GM18505 (cell line): ENCODE measurements around the gene PLEKHA1.

Experiments used
- ATAC-seq: cut with Tn5 transposase; IDR thresholded peaks from one replicate; pipeline ENCODE4 v1.9.1; 2021; ENCODE audit not compliant: unreplicated experiment
- POLR2A ChIP-seq: IDR thresholded peaks from 4 replicates; pipeline ENCODE4 v1.6.1; 2011; ENCODE audit warnings: borderline replicate concordance; ENCODE audit not compliant: insufficient read depth, insufficient read length; ENCODE audit errors: extremely low read depth

PLEKHA1 gene

DNA sequence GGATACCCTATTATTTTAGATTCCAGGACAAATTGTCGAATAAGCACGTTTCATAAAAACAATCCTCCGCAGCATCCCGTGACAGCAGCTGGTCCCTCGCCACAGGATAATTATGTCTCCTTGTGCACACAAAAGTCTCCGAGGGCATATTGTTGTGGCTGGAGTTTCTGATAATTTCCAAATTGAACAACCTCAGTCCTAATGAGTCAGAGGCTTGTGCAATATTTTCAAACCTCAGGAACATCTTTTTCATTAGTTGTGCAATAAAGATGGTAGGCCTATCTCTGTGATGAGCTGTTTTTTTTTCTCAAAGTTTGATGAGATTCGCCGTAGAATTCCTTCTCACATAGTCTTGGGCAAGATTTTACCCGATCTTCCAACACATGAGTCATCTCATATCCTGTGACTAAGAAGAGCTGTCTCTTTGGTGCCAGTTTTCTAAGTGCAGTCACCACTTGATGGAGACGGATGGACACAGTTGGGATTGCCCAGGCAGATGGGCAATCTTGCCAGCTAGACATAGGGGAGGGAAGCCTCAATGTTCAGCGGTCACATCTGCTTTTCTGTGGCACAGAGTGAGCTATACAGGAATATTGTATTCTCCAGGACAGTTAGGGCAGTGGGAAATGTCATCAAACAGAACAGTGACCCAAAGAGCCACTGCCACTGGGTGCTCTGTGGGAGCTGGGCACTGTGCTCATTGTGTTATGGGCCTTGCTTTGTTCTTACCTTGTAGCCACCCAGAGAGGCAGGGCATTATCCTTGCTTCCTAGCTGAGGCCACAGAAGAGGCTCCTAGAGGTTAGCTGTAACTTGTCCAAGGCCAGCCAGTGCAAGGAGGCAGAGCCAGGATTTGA, 94.6 kb downstream of the PLEKHA1 start:
- no peak for TF ChIP-seq POLR2A
- no peak for ATAC-seq

DNA sequence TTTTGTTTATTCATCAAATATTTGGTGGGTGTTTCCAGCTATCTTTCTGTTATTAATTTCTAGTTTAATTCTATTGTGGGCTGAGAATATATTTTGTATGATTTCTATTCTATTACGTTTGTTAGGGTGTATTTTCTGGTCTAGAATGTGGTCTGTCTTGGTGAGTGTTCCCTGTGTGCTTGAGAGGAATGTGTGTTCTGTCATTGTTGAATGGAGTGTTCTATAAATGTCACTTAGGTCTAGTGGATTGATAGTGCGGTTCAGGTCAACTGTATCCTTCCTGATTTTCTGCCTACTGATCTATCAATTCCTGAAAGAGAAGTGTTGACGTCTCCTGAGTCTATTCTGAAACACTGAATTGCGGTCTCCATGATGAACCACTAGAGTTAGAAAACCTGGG, 95.3 kb downstream of the PLEKHA1 start:
- no peak for TF ChIP-seq POLR2A
- no peak for ATAC-seq

DNA sequence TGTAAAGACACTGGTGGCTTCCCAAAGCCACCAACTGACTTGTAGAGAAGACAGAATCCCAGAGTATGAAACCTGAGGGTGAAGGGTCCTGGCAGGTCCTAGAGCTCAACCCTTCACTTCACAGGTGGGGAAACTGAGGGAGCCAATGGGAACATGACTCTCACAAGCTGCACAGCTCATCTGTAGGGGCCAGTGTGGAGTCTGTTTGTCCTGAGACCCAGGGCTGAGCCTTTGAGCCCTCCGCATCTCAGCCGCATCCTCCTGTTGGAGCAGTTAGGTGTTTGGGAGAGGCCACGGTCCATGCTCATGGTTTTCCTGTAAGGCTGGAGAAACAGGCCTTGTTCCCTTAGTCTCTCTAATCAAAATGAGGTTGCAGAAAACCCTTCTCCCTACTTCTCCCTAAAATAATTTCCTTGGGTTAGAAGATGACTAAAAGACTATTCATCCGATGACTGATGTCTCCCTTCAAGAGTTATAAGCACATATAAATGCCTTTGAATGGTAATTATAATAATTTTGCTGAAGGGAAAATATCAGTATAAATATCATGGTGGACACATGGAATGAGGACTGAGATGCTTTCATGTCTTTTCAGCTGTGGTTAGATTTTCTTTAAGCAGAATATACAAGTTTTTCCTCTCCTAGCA, 97.1 kb downstream of the PLEKHA1 start:
- TF ChIP-seq POLR2A, result no peak
- no peak for ATAC-seq

GRCh38 chr10:122473116-122473515, 98.6 kb downstream of the PLEKHA1 start:
- TF ChIP-seq POLR2A, result no peak

DNA sequence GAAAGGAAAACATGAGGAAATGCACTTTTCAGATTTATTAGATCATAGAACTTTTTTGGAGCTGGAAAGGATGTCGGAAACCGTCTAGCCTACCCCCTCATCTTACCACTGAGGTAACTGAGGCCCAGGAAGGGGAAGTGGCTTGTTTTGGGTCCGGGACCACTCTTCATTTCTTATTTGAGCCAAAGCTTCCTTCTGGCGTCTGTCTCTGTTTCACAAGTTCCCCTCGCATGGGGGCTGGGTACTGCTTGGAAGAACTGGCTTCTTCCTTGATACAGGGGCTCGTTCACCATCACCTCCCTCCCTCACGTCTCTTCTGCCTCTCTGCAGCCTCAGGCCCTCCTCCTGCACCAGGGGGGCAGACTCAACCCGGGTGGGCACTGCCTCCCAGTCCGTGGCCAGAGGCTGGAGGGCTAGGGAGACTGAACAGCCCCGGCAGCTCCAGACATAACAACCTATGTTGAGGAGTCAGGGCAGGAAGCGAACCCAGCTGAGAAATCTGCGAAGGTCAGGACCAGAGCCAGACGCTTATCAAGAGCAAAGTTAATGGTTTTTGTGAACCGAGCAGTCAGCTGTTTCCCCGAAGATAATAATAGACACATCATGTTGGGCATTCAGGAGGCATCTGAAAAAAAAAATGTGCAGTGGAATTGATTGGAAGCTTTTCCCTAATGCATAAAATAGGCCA, 99.8 kb downstream of the PLEKHA1 start:
- no peak for TF ChIP-seq POLR2A

More at GRCh38 chr10:122473116-122473515, 98.6 kb downstream of the PLEKHA1 start:
- ATAC-seq, result no peak

GRCh38 chr10:122475100-122475499, 100.6 kb downstream of the PLEKHA1 start:
- no peak for TF ChIP-seq POLR2A
- no peak for ATAC-seq

More for the DNA sequence above, 99.8 kb downstream of the PLEKHA1 start:
- ATAC-seq, result no peak

- ATAC-seq, result no peak
- TF ChIP-seq POLR2A, result no peak
Measured at GRCh38 chr10:122475591-122476332, 101.3 kb downstream of the PLEKHA1 start.

DNA sequence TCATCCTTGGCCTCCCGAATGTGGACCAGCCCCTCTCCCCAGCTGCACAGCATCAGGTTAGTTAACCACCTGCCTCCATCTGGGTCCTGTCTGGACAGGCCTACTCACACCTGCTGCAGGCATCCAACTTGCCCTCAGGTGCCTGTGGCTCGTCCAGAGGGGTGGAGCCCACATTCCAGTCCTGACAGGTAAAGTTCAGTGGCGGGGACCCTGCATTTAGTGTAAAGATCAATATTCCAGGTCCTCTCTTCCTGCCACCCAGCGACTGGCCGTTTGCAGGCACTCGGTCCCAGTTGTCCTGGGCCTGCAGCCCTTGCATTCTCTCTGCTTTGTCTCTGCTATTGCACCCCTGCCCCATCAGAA, 101.8 kb downstream of the PLEKHA1 start:
- no peak for TF ChIP-seq POLR2A
- no peak for ATAC-seq

DNA sequence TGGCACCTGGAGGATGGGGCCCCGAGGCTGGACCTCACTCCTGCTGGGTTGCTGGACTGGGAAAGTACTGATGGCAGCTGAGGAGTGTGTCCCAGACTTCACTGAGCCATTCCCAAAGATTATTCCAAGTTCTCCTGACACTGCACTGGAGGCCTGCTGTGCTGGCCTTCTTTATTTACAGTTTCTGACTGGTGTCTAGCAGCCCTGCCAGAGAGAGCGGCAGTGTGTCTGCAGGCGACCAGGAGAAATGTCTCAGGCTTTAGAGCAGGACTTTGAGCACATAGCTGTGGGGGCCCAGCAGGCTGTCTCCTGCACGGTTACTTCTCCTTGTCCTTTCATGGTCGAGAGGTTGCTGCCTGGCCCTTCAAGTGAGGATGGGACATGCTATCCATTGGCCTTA, 102.9 kb downstream of the PLEKHA1 start:
- no peak for ATAC-seq
- TF ChIP-seq POLR2A, result no peak

- no peak for TF ChIP-seq POLR2A
- ATAC-seq, result no peak
Measured at GRCh38 chr10:122478971-122479370, 104.5 kb downstream of the PLEKHA1 start.

- ATAC-seq, result no peak
- no peak for TF ChIP-seq POLR2A
Measured at GRCh38 chr10:122480146-122480833, 105.8 kb downstream of the PLEKHA1 start.

DNA sequence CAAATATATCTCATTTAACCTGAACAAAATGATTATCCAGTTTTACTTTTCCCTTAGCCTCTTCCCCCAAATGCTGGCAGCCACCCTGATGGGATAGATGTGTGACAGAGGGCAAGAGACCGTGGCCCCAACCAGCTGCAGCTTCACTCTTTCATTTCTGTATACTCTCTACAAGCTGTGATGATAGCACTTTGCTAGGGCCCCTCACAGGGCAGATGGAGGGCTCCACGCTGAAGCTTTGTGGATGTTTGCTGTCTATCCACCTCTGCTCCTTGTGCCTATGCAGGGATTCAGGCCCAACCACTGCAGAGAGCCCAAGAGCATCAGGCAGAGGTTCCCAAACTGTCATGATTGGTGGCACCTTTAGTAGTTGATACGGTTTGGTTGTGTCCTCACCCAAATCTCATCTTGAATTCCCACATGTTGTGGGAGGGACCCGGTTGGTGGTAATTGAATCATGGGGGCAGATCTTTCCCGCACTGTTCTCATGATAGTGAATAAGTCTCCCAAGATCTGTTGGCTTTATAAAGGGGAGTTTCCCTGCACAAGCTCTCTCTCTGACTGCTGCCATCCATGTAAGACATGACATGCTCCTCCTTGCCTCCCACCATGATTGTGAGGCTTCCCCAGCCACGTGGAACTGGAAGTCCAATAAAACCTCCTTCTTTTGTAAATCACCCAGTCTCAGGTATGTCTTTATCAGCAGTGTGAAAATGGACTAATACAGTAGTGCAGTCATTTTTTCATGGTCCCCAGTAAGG, 107.0 kb downstream of the PLEKHA1 start:
- TF ChIP-seq POLR2A, result no peak
- no peak for ATAC-seq
